NT2/D1 (cell line): Measurements from ENCODE around the gene KLHL29.

ENCODE experiments used
- SUZ12 ChIP-seq: IDR thresholded peaks from 2 replicates; pipeline ENCODE4 v1.6.1; 2011; ENCODE audit not compliant: insufficient read length, insufficient read depth; ENCODE audit errors: extremely low read depth
- YY1 ChIP-seq: IDR thresholded peaks from 2 replicates; pipeline ENCODE4 v1.6.1; 2011; ENCODE audit not compliant: insufficient read length, insufficient read depth
- ZNF274 ChIP-seq: IDR thresholded peaks from 2 replicates; pipeline ENCODE4 v1.6.1; 2011; ENCODE audit warnings: mild to moderate bottlenecking, low read depth, low read length

DNA sequence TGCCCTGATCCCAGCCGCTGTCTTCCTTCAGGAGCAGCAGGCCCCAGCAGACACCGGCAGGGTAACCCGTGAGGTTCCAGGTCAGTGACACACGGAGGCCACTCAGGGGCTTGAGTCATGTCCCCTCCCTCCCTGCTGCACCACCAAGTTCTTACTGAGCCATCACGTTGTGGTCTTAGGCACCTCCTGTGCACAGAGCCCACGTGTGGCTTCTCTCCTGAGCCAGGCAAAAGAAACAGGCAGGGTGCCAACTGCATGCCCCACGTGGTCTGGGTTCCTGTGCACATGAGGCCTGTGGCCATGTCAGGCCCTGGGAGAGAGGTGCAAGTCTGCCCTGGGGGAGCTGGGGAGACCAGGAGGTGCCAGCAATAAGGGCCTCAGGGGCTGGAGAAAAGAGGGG lies 264.8 kb downstream of the KLHL29 start:
- TF ChIP-seq SUZ12 (no peak), ZNF274 (no peak), YY1 (no peak)
